ENCODE measurements around the gene PPP1CA.
A peak's percentile ranks its signal among the peaks of the same experiment; 100 is the strongest.

Gene PPP1CA

DNA sequence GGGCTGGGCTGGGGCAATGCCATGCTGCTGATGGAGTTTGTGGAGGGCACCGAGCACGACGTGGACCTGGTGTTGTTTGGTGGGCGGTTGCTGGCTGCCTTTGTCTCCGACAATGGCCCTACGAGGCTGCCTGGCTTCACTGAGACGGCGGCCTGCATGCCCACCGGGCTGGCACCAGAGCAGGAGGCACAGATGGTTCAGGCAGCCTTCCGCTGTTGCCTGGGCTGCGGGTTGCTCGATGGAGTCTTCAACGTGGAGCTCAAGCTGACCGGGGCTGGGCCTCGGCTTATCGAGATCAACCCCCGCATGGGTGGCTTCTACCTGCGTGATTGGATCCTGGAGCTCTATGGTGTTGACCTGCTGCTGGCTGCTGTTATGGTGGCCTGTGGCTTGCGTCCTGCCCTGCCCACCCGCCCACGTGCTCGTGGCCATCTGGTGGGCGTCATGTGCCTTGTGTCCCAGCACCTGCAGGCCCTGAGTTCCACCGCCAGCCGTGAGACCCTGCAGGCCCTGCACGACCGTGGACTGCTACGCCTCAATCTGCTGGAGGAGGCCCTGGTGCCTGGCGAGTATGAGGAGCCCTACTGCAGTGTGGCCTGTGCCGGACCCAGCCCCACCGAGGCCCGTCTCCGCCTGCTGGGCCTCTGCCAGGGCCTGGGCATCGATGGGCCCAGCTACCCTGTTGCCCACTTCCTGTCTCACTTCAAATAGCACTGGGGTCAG is 22.4 kb upstream of the PPP1CA start:
- no peak overlapping the region for H3K9ac ChIP-seq
- peaks cover 6% of the 10 kb centered on the region for H3K79me2 ChIP-seq (ENCODE audit: insufficient read depth, low read depth)

DNA sequence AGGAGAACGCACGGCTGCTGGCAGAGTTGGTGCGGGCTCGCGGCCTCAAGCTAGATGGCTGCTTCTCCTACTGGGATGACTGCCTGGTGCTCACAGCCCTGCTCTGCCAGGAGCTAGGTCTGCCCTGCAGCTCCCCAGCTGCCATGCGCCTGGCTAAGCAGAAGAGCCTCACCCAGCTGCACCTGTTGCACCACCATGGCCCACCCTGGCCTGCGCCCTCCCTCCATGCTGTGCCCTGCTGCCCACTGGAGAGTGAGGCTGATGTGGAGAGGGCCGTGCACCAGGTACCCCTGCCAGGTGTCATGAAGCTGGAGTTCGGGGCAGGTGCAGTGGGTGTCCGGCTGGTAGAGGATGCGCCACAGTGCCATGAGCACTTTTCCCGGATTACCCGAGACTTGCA is 21.8 kb upstream of the PPP1CA start:
- H3K4me2 ChIP-seq = no peak overlapping the region
- no peaks in the 10 kb centered on the region for H3K36me3 ChIP-seq (ENCODE audit: insufficient read depth)
- no peak overlapping the region for H3K9ac ChIP-seq
- H3K27ac ChIP-seq = no peak overlapping the region
- peaks cover 12% of the 10 kb centered on the region for H3K4me1 ChIP-seq (ENCODE audit: low read depth, poor library complexity, severe bottlenecking)
- no peaks in the 10 kb centered on the region for H3K27me3 ChIP-seq (ENCODE audit: insufficient read depth, low read depth)
- no peaks in the 10 kb centered on the region for H4K20me1 ChIP-seq (ENCODE audit: insufficient read depth)
- TF ChIP-seq, protein P1, sequence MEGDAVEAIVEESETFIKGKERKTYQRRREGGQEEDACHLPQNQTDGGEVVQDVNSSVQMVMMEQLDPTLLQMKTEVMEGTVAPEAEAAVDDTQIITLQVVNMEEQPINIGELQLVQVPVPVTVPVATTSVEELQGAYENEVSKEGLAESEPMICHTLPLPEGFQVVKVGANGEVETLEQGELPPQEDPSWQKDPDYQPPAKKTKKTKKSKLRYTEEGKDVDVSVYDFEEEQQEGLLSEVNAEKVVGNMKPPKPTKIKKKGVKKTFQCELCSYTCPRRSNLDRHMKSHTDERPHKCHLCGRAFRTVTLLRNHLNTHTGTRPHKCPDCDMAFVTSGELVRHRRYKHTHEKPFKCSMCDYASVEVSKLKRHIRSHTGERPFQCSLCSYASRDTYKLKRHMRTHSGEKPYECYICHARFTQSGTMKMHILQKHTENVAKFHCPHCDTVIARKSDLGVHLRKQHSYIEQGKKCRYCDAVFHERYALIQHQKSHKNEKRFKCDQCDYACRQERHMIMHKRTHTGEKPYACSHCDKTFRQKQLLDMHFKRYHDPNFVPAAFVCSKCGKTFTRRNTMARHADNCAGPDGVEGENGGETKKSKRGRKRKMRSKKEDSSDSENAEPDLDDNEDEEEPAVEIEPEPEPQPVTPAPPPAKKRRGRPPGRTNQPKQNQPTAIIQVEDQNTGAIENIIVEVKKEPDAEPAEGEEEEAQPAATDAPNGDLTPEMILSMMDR (conservative IDR thresholded peaks at IDR 0.05; ENCODE audit: low read depth, low read length) = no peak
- H2AFZ ChIP-seq (ENCODE audit: low read depth) = no peak overlapping the region
- H3K4me3 ChIP-seq (IDR thresholded peaks at IDR 0.05; ENCODE audit: insufficient read depth, low read depth, low read length) = no peak overlapping the region
- peaks cover under 1% of the 10 kb centered on the region for H3K79me2 ChIP-seq (ENCODE audit: insufficient read depth, low read depth)

More for the DNA sequence above, 22.4 kb upstream of the PPP1CA start:
- Histone ChIP-seq H3K27me3 (ENCODE audit: insufficient read depth, low read depth) (no peaks in the 10 kb centered on the region), H3K4me1 (ENCODE audit: low read depth, poor library complexity, severe bottlenecking) (peaks cover 12% of the 10 kb centered on the region), H4K20me1 (ENCODE audit: insufficient read depth) (no peaks in the 10 kb centered on the region), H3K27ac (no peak overlapping the region), H3K4me3 (IDR thresholded peaks at IDR 0.05; ENCODE audit: insufficient read depth, low read depth, low read length) (no peak overlapping the region), H3K36me3 (ENCODE audit: insufficient read depth) (no peaks in the 10 kb centered on the region), H3K4me2 (no peak overlapping the region), H2AFZ (ENCODE audit: low read depth) (no peak overlapping the region)
- TF ChIP-seq, protein P1 (conservative IDR thresholded peaks at IDR 0.05; ENCODE audit: low read depth, low read length) = no peak

DNA sequence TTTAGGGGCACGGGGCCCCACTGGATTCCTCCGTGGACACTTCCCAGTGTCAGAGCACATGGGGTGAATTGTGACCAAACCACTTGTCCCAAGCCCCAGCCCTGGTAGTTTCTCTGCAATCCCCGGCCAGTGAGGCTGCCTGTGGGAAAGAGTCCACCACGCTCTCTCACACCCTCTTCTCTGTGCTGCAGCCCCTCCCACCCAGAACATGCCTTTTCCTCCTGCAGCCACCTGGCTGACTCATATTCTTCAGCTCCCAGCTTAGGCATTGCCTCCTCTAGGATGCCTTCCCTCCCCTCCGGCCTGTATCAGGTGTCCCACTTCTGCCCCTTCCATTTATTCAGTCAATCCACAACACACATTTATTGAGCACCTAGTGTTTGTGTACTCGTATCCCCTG is 21.2 kb upstream of the PPP1CA start:
- TF ChIP-seq, protein P1 (conservative IDR thresholded peaks at IDR 0.05; ENCODE audit: low read depth, low read length) = no peak
- Histone ChIP-seq H3K27ac (no peak overlapping the region), H3K4me2 (no peak overlapping the region), H4K20me1 (ENCODE audit: insufficient read depth) (no peaks in the 10 kb centered on the region), H3K4me1 (ENCODE audit: low read depth, poor library complexity, severe bottlenecking) (peaks cover 12% of the 10 kb centered on the region), H3K79me2 (ENCODE audit: insufficient read depth, low read depth) (no peaks in the 10 kb centered on the region), H3K9ac (no peak overlapping the region), H3K27me3 (ENCODE audit: insufficient read depth, low read depth) (no peaks in the 10 kb centered on the region), H3K36me3 (ENCODE audit: insufficient read depth) (no peaks in the 10 kb centered on the region), H2AFZ (ENCODE audit: low read depth) (no peak overlapping the region), H3K4me3 (IDR thresholded peaks at IDR 0.05; ENCODE audit: insufficient read depth, low read depth, low read length) (no peak overlapping the region)

DNA sequence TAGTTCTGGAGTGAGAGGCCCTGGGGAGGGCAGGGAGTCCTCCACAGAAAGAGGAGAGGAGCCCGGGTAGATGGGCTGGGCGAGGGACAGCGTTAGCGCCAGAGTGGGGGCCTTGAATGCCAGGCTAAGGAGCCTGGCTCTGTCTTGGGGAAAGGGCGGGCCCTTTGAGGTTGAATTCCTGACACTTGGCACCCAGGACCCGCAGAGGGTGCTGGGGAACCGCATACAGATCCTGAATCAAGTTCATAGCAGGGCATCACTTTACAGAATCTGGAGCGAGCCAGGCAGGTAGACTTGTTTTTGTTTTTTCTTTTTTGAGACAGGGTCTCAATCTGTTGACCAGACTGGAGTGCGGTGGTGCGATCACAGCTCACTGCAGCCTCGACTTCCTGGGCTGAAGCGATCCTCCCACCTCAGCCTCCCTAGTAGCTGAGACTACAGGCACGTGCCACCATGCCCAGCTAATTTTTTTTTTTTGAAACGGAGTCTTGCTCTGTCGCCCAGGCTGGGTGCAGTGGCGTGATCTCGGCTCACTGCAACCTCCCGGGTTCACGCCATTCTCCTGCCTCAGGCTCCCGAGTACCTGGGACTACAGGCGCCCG is 19.9 kb upstream of the PPP1CA start:
- TF ChIP-seq, protein P1 (conservative IDR thresholded peaks at IDR 0.05; ENCODE audit: low read depth, low read length) = no peak
- H3K27ac ChIP-seq = no peak overlapping the region
- no peak overlapping the region for H3K4me3 ChIP-seq (IDR thresholded peaks at IDR 0.05; ENCODE audit: insufficient read depth, low read depth, low read length)
- H3K36me3 ChIP-seq (ENCODE audit: insufficient read depth) = no peaks in the 10 kb centered on the region
- no peaks in the 10 kb centered on the region for H3K79me2 ChIP-seq (ENCODE audit: insufficient read depth, low read depth)
- H3K9ac ChIP-seq = no peak overlapping the region
- peaks cover 12% of the 10 kb centered on the region for H3K4me1 ChIP-seq (ENCODE audit: low read depth, poor library complexity, severe bottlenecking)
- no peaks in the 10 kb centered on the region for H4K20me1 ChIP-seq (ENCODE audit: insufficient read depth)
- H2AFZ ChIP-seq (ENCODE audit: low read depth) = peak overlapping the region; percentile 73
- H3K4me2 ChIP-seq = peak overlapping the region; percentile 70; the same call in 1 of the 2 replicates
- no peaks in the 10 kb centered on the region; the same call in 1 of the 2 replicates for H3K27me3 ChIP-seq (ENCODE audit: insufficient read depth, low read depth)
